Measurements from ENCODE around the gene CHIT1. TPM values are rescaled to one million over a fixed set of nuclear protein-coding genes. Genes with fewer than 3 reads are reported as not detected.

CHIT1 gene
- total and polyA plus RNA-seq, 8 donors: 0.09 to 3.0 (median 0.24) TPM; not detected in 1

DNA sequence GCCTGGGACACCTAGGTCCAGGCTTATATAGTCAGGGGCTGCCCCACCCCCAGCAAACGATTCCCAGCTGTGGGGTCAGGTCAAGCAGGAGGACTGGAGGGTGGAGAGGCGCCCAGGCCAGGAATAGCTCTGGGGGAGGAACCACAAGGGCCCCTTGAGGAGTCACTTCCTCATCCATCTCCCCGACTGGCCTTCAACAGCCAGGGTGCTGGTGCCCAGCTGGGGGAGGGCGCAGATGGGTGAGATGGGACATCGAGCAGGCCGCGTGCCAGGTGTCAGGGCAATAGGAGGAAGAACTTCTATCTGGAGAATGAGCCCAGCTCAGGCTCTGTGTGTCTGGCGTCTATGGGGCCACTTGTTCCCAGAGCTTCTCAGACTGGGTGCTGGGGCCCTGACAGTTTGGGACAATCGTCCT, 53.6 kb downstream of the CHIT1 start:
- peak; percentile 50 for ATAC-seq
- TF ChIP-seq, protein P1, sequence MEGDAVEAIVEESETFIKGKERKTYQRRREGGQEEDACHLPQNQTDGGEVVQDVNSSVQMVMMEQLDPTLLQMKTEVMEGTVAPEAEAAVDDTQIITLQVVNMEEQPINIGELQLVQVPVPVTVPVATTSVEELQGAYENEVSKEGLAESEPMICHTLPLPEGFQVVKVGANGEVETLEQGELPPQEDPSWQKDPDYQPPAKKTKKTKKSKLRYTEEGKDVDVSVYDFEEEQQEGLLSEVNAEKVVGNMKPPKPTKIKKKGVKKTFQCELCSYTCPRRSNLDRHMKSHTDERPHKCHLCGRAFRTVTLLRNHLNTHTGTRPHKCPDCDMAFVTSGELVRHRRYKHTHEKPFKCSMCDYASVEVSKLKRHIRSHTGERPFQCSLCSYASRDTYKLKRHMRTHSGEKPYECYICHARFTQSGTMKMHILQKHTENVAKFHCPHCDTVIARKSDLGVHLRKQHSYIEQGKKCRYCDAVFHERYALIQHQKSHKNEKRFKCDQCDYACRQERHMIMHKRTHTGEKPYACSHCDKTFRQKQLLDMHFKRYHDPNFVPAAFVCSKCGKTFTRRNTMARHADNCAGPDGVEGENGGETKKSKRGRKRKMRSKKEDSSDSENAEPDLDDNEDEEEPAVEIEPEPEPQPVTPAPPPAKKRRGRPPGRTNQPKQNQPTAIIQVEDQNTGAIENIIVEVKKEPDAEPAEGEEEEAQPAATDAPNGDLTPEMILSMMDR (IDR thresholded peaks at IDR 0.05): no peak
- no peak overlapping the region for H3K27ac ChIP-seq
- no peak overlapping the region for H3K4me3 ChIP-seq
- peaks cover 0 to 20% of the 10 kb centered on the region in 2 donors for H3K36me3 ChIP-seq
- DNase-seq: peak in 1 of 4 donors; percentile 55
- peaks cover 8 to 32% of the 10 kb centered on the region in 2 donors for H3K4me1 ChIP-seq
- no peaks in the 10 kb centered on the region for H3K9me3 ChIP-seq
- H3K27me3 ChIP-seq: no peaks in the 10 kb centered on the region
- intact Hi-C loops (cut with DNase I): no loop called here

DNA sequence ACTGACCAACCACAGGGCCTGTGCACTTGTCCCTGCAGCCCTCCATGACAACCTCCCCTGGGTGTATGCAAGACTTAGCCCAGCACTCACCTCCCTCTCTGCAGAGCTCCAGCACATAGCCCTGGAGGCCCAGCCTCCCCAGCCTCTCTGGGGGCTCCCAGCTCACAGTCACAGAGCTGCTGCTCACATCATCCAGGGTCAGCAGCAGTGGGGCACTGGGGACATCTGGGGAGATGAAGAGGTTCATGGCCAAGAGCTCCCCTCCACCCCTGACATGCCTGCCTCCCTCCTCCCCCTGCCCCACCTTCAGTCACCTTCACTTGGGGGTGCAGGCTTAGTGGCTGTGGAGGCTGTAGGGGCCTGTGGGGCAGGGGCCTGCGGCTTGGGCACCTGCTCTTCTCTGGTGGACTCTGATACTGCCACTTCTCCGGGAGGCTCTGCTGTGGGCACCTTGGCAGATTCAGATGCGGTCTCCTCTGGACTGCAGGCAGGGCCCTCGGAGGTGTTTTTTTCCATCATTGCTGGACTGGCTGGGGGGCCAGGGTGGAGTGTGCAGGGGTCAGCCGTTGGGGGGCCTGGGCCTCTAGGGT, 54.1 kb downstream of the CHIT1 start, which contains the start of gene MYBPH:
Gene MYBPH, minus strand, starts transcription at position 590 of the 590 bp plus-strand sequence. Its CDS starts 71 bp downstream, at position 519.
- H3K27me3 ChIP-seq: no peaks in the 10 kb centered on the region
- intact Hi-C loops (cut with DNase I): no loop called here
- TF ChIP-seq, protein P1 (IDR thresholded peaks at IDR 0.05): no peak
- ATAC-seq (no peak), DNase-seq (no peak)
- no peaks in the 10 kb centered on the region for H3K9me3 ChIP-seq
- peaks cover 0 to 15% of the 10 kb centered on the region in 2 donors for H3K36me3 ChIP-seq
- H3K27ac ChIP-seq: no peak within 1 kb of the TSS
- peaks cover 8 to 32% of the 10 kb centered on the region in 2 donors for H3K4me1 ChIP-seq
- no peak within 1 kb of the TSS for H3K4me3 ChIP-seq

DNA sequence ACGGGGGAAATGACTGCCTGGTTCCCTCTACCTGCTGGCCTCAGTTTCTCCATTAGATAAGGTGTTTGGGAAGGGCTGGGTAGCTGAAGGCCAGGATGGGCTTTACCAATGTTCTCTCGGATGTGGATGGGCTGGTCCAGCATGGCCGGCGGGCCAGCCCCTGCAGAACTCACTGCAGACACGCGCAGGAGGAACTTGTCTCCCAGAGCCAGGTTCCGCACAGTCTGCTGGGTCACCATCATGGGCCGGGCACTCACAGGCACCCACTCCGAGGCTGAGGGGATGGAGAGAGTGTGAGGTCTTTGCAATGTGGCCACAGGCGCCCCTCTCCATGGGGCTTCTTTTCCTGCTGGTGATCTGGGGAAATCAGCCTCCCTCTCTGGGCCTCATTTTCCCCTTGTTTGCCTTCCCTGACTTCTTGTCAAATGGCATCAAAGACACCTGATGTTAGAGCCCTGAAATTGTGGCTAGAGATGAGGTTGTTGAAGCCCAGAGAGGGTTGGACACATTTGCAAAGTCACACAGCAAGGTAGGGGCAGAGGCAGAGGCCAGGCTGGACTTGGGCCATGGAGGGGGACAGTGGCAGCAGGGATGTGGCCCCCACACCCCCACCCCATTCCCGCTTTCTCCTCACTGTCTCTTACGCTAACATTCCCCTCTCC, 55.0 kb downstream of the CHIT1 start:
- peaks cover 0 to 6% of the 10 kb centered on the region in 2 donors for H3K36me3 ChIP-seq
- no peak overlapping the region for H3K27ac ChIP-seq
- no peak for ATAC-seq
- intact Hi-C loops (cut with DNase I): no loop called here
- H3K9me3 ChIP-seq: no peaks in the 10 kb centered on the region
- H3K4me3 ChIP-seq: no peak overlapping the region
- DNase-seq: no peak
- H3K4me1 ChIP-seq: peaks cover 8 to 32% of the 10 kb centered on the region in 2 donors
- H3K27me3 ChIP-seq: no peaks in the 10 kb centered on the region
- TF ChIP-seq, protein P1 (IDR thresholded peaks at IDR 0.05): no peak

DNA sequence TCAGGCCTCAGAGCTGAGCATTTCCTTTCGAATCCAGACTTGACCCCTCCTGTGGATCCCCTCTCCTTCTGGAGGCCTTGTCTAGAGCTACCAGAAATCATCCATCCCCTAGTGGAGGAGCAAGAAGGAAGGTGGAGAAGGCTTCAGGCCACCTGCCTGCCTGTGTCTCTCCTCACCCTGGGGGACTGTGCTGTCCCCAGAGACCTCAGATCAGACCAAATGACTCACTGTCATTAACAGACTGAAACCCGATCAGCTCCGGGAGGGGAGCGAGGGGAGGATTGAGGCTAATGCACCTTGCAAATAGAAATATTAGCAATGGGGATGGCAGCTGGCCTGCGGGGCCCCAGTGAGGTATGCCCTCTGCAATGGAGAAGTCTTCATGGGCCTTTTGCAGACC, 55.9 kb downstream of the CHIT1 start:
- no peak for DNase-seq
- no peaks in the 10 kb centered on the region for H3K36me3 ChIP-seq
- no peak overlapping the region for H3K27ac ChIP-seq

More for the DNA sequence above, 55.9 kb downstream of the CHIT1 start:
- ATAC-seq: no peak
- H3K4me1 ChIP-seq: peaks cover 8 to 32% of the 10 kb centered on the region in 2 donors
- intact Hi-C loops (cut with DNase I): no loop called here
- H3K9me3 ChIP-seq: no peaks in the 10 kb centered on the region
- H3K27me3 ChIP-seq: no peaks in the 10 kb centered on the region
- no peak overlapping the region for H3K4me3 ChIP-seq
- TF ChIP-seq, protein P1 (IDR thresholded peaks at IDR 0.05): no peak
